MM.1S (cell line): ENCODE measurements around the gene APBB2.

ENCODE experiments used
- CTCF ChIP-seq: fragments of 300-600 bp; sonication (generic); IDR thresholded peaks from 2 replicates; pipeline ENCODE4 v1.5.1; 2016; ENCODE audit warnings: antibody characterized with exemption, low read length, mixed read lengths
- EZH2phosphoT487 ChIP-seq: fragments of 300-600 bp; sonication (generic); IDR thresholded peaks from 2 replicates; pipeline ENCODE4 v1.6.1; 2018; ENCODE audit warnings: antibody characterized with exemption, low read length

- TF ChIP-seq CTCF: no peak
- no peak for TF ChIP-seq EZH2phosphoT487
These were observed 70.3 kb downstream of the APBB2 start for GRCh38 chr4:41144040-41144379.
